HG02870 (cell line): ENCODE data around the gene SERTAD1.

Source experiments
- ATAC-seq: cut with Tn5 transposase; IDR thresholded peaks from one replicate; pipeline ENCODE4 v1.9.1; 2021; ENCODE audit warnings: mild to moderate bottlenecking, moderate library complexity; ENCODE audit not compliant: unreplicated experiment

Gene SERTAD1

DNA sequence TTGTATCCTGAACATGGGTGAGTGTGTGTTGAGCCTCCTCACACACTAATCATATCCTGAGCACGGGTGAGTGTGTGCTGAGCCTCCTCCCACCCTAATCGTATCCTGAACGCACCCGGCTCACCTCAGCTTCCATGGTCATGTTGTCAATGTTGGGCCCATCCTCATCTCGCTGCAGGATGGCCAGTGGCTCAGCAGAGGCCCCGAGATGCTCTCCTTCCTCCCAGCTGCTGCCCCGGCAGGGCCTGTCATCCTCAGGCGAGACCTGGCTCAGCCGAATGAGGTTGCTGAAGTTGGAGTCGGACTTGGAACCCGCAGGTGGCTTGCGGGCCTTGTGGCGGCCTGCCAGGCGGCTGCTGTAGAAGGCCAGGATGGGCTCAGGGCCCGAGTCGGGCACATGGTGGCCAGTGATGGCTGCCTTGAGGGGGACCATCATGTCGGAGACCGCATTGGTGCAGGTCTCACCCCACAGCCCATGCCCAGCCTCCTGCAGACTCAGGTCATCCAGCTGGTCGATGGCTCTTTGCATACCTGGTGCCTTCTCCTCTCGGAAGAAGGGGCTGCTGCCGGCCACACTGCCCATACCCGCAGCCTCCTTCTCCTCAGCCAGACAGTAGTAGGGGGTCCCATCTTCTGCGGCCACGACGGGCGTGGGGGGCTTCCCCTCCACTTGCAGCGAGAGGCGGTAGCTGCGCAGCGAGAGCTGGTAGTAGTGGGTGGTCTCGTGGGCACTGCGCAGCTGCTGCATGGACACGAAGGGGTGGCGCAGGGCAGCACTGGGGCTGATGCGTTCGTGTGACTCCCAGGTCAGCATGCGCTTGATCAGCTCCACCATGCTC lies 45.4 kb downstream of the SERTAD1 start:
- ATAC-seq, result no peak

DNA sequence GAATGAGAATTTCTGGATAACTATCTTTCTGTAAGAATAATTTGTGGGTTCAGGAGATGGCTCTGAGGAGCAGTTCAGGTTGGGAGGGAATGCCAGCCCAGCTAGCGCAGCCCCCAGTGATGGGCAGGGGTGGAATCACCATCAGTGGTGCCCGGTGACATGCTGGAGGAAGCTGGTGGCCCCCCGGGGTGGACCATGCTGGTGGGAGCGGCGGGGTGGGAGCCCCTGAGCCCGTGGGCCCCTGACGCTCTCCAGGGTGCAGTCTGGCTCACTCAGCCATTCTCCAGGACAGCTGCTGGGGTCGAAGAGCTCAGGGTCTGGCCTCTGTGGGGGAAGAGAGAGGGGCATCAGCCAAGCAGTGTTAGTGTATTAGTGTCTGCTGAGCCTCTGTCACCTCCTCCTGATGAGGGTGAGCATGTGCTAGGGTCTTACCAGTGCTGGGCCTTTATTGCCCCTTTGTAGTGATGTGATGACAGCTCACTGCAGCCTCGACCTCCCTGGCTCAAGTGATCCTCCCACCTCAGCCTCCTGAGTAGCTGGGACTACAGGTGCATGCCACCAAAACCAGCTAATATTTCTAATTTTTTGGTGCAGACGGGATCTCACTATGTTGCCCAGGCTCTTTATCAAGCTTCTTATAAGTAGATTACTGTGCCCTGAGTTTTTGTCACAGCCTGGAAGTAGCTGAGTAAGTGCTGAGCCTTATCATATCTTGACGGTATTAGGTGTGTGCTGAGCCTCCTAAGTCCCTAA lies 46.2 kb downstream of the SERTAD1 start:
- no peak for ATAC-seq

DNA sequence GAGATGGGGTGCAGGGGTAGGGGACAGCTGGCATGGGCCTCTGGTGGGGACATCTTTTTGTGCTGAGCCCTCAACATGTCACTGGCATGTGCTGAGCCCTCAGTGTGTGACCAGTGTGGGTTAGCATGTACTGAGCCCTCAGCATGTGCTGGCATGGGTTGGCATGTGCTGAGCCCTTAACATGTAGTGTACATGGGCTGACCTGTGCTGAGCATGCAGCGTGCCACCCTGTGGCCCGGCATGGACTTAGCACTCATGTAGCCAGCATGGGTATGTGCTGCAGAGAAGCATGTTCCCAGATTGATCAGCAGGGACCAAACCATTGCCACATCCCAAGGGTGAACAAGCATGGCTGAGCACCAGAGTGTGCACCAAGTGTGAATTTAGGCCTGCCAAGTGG lies 47.3 kb downstream of the SERTAD1 start:
- ATAC-seq, result no peak

DNA sequence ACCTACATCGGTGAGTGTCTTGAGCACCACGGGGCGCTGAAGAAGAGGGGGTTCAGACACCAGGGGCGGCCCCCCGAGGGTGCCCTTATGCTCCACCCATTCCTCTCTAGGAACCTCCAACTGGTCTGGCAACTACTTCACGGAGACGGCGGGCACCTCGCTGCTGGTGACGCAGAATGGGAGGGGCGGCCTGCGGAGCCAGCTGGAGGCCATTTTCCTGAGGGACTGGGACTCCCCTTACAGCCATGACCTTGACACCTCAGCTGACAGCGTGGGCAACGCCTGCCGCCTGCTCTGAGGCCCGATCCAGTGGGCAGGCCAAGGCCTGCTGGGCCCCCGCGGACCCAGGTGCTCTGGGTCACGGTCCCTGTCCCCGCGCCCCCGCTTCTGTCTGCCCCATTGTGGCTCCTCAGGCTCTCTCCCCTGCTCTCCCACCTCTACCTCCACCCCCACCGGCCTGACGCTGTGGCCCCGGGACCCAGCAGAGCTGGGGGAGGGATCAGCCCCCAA lies 47.9 kb downstream of the SERTAD1 start:
- no peak for ATAC-seq

DNA sequence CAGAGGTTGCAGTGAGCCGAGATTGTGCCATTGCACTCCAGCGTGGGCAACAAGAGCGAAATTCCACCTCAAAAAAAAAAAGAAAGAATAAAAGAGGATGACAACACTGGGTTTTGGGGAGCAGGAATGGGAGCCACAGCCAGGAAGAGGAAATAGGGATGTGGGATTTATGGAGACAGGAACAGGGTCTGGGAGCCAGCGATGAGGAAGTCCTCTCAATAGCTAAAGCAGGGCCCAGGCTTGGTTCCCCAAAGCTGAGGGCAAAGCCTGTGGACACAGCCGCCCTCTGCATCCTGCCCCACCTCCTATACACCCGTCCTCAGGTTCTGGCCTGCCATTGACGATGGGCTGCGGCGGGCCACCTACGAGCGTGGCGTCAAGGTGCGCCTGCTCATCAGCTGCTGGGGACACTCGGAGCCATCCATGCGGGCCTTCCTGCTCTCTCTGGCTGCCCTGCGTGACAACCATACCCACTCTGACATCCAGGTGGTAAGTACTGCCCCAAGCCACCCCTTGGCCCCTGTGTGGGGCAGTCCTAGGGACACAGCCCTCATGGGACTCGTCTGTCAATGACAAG lies 49.4 kb downstream of the SERTAD1 start:
- no peak for ATAC-seq

DNA sequence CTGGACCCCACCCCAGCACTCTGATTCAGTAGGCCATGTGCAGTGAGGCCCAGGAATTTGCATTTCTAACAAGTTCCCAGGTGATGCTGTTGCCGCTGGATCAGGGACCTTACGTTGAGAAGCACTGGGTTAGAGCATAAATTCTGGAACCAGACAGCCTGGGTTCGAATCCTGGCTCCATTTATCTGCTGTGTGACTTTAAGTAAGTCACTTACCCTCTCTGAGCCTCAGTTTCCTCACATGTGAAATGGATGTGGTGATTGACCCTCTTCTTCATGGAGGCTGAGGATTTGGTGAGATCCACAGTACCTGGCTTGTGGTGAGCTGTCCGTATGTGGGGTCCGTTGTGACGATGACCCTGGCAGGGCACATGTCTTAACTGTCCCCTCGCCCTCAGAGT lies 51.7 kb downstream of the SERTAD1 start:
- no peak for ATAC-seq

DNA sequence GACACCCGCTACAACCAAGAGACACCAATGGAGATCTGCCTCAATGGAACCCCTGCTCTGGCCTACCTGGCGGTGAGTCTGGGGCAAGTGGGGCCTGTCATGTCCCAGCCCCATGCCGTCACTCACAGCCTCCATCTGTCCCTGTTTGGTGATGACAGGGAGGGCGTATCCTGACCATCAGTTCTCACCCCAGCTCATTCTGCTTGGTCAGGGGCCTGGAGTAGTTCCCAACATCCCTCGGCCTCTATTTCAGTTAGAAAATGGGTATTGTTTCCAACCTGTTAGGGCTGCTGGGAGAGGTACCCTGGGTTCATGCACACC lies 54.0 kb downstream of the SERTAD1 start:
- ATAC-seq, result no peak
